HEK293 (cell line): ENCODE results near the gene MANF.

Experiments
- CTCF ChIA-PET: fragments of 350-600 bp; formaldehyde crosslinking; extraction: SDS; loops from one replicate; lab custom pipeline; 2021; ENCODE audit warnings: antibody characterized with exemption; lab: Yijun Ruan, JAX
- POLR2A ChIA-PET: fragments of 300-600 bp; formaldehyde crosslinking; extraction: SDS; loops from one replicate; lab custom pipeline; 2020; ENCODE audit warnings: antibody characterized with exemption, inconsistent platforms; lab: Yijun Ruan, JAX
- H3K27ac ChIP-seq: fragments of 200-500 bp; sonication (Bioruptor generic); 2 replicates; pipeline ENCODE4 v1.5.1; 2014; ENCODE audit warnings: low read depth, low read length, control low read depth, inconsistent platforms; ENCODE audit errors: extremely low read depth
- H3K36me3 ChIP-seq, 2 experiments: fragments of 200-500 bp in 1 of 2; sonication (Bioruptor generic) in 1 of 2; 1 replicate in 1 of 2; 2 replicates in 1 of 2; pipeline ENCODE4 v1.5.1; 2014 to 2017; ENCODE audit warnings: inconsistent platforms in 2 of 2, low read length in 2 of 2; ENCODE audit not compliant: control insufficient read depth in 2 of 2, insufficient read depth in 1 of 2
- H3K4me1 ChIP-seq: fragments of 200-500 bp; sonication (Bioruptor generic); 2 replicates; pipeline ENCODE4 v1.5.1; 2014; ENCODE audit warnings: mild to moderate bottlenecking, low read length, inconsistent platforms; ENCODE audit not compliant: control insufficient read depth, insufficient read depth
- H3K4me3 ChIP-seq: 2 replicates; pipeline ENCODE4 v1.5.1; 2011; ENCODE audit warnings: low read depth, mild to moderate bottlenecking, control low read depth, low read length, moderate library complexity
- H3K9me3 ChIP-seq: fragments of 200-500 bp; sonication (Bioruptor generic); 2 replicates; pipeline ENCODE4 v1.5.1; 2014; ENCODE audit warnings: low read depth, low read length, inconsistent platforms; ENCODE audit not compliant: control insufficient read depth, insufficient read depth
- EGR2 ChIP-seq: fragments of 450-650 bp; formaldehyde crosslinking; IDR thresholded peaks from 2 replicates; pipeline ENCODE4 v1.5.1; 2016; ENCODE audit warnings: low read depth, missing biosample characterization, missing genetic modification characterization
- KLF7 ChIP-seq: fragments of 450-650 bp; formaldehyde crosslinking; IDR thresholded peaks from 2 replicates; pipeline ENCODE4 v1.5.1; 2016; ENCODE audit warnings: missing biosample characterization, missing genetic modification characterization, borderline replicate concordance
- SCRT2 ChIP-seq: fragments of 450-650 bp; formaldehyde crosslinking; IDR thresholded peaks from 2 replicates; pipeline ENCODE4 v1.5.1; 2016; ENCODE audit warnings: missing biosample characterization, missing genetic modification characterization
- SP2 ChIP-seq: fragments of 450-650 bp; formaldehyde crosslinking; IDR thresholded peaks from 2 replicates; pipeline ENCODE4 v1.5.1; 2016; ENCODE audit warnings: missing biosample characterization, missing genetic modification characterization
- YY1 ChIP-seq: fragments of 450-650 bp; formaldehyde crosslinking; IDR thresholded peaks from 2 replicates; pipeline ENCODE4 v1.5.1; 2018; ENCODE audit warnings: missing biosample characterization, missing genetic modification characterization
- YY2 ChIP-seq: fragments of 450-650 bp; formaldehyde crosslinking; IDR thresholded peaks from 2 replicates; pipeline ENCODE4 v1.5.1; 2016; ENCODE audit warnings: missing biosample characterization, missing genetic modification characterization
- ZBTB1 ChIP-seq: fragments of 450-650 bp; formaldehyde crosslinking; IDR thresholded peaks from 2 replicates; pipeline ENCODE4 v1.5.1; 2016; ENCODE audit warnings: missing biosample characterization, missing genetic modification characterization
- ZBTB11 ChIP-seq: fragments of 450-650 bp; formaldehyde crosslinking; conservative IDR thresholded peaks from 2 replicates; pipeline ENCODE4 v1.5.1; 2016; ENCODE audit warnings: low read depth, missing biosample characterization, missing genetic modification characterization
- ZBTB26 ChIP-seq: fragments of 450-650 bp; formaldehyde crosslinking; optimal IDR thresholded peaks from 2 replicates; pipeline ENCODE3; 2016; ENCODE audit warnings: missing biosample characterization, mild to moderate bottlenecking, missing genetic modification characterization
- ZBTB8A ChIP-seq: fragments of 450-650 bp; formaldehyde crosslinking; IDR thresholded peaks from 2 replicates; pipeline ENCODE4 v1.5.1; 2016; ENCODE audit warnings: missing biosample characterization, missing genetic modification characterization
- ZEB2 ChIP-seq: fragments of 450-650 bp; formaldehyde crosslinking; IDR thresholded peaks from 2 replicates; pipeline ENCODE4 v1.5.1; 2016; ENCODE audit warnings: missing biosample characterization, missing genetic modification characterization
- ZFHX2 ChIP-seq: fragments of 450-650 bp; formaldehyde crosslinking; conservative IDR thresholded peaks from 2 replicates; pipeline ENCODE4 v1.5.1; 2016; ENCODE audit warnings: missing biosample characterization, missing genetic modification characterization
- ZFP69B ChIP-seq: fragments of 450-650 bp; formaldehyde crosslinking; IDR thresholded peaks from 2 replicates; pipeline ENCODE4 v1.5.1; 2016; ENCODE audit warnings: missing biosample characterization, missing genetic modification characterization
- ZNF175 ChIP-seq: fragments of 450-650 bp; formaldehyde crosslinking; IDR thresholded peaks from 2 replicates; pipeline ENCODE4 v1.5.1; 2016; ENCODE audit warnings: missing biosample characterization, missing genetic modification characterization
- ZNF24 ChIP-seq: fragments of 450-650 bp; formaldehyde crosslinking; IDR thresholded peaks from 2 replicates; pipeline ENCODE4 v1.5.1; 2016; ENCODE audit warnings: missing biosample characterization, missing genetic modification characterization
- ZNF248 ChIP-seq: fragments of 450-650 bp; formaldehyde crosslinking; IDR thresholded peaks from 2 replicates; pipeline ENCODE4 v1.5.1; 2017; ENCODE audit warnings: missing biosample characterization, missing genetic modification characterization
- ZNF324 ChIP-seq: fragments of 450-650 bp; formaldehyde crosslinking; IDR thresholded peaks from 2 replicates; pipeline ENCODE4 v1.5.1; 2016; ENCODE audit warnings: missing biosample characterization, missing genetic modification characterization
- ZNF398 ChIP-seq: fragments of 450-650 bp; formaldehyde crosslinking; IDR thresholded peaks from 2 replicates; pipeline ENCODE4 v1.5.1; 2017; ENCODE audit warnings: missing biosample characterization, missing genetic modification characterization
- ZNF426 ChIP-seq: fragments of 450-650 bp; formaldehyde crosslinking; IDR thresholded peaks from 2 replicates; pipeline ENCODE4 v1.5.1; 2017; ENCODE audit warnings: missing biosample characterization, missing genetic modification characterization, mild to moderate bottlenecking, inconsistent platforms, moderate library complexity
- ZNF433 ChIP-seq: fragments of 450-650 bp; formaldehyde crosslinking; IDR thresholded peaks from 2 replicates; pipeline ENCODE4 v1.5.1; 2016; ENCODE audit warnings: missing biosample characterization, missing genetic modification characterization, low read depth
- ZNF521 ChIP-seq: fragments of 450-650 bp; formaldehyde crosslinking; IDR thresholded peaks from 2 replicates; pipeline ENCODE4 v1.5.1; 2017; ENCODE audit warnings: missing biosample characterization, mild to moderate bottlenecking, missing genetic modification characterization
- ZNF529 ChIP-seq: fragments of 450-650 bp; formaldehyde crosslinking; IDR thresholded peaks from 2 replicates; pipeline ENCODE4 v1.5.1; 2017; ENCODE audit warnings: missing genetic modification characterization, missing biosample characterization; ENCODE audit not compliant: insufficient replicate concordance
- ZNF639 ChIP-seq: fragments of 450-650 bp; formaldehyde crosslinking; IDR thresholded peaks from 2 replicates; pipeline ENCODE4 v1.5.1; 2016; ENCODE audit warnings: missing biosample characterization, missing genetic modification characterization
- ZNF660 ChIP-seq: fragments of 450-650 bp; IDR thresholded peaks from 2 replicates; pipeline ENCODE4 v1.5.1; 2018; ENCODE audit warnings: missing biosample characterization, mild to moderate bottlenecking, missing genetic modification characterization
- ZXDB ChIP-seq: fragments of 450-650 bp; formaldehyde crosslinking; IDR thresholded peaks from 2 replicates; pipeline ENCODE4 v1.5.1; 2016; ENCODE audit warnings: missing biosample characterization, missing genetic modification characterization
- TF ChIP-seq, protein P1 (sequence below): fragments of 450-650 bp; IDR thresholded peaks from 2 replicates; pipeline ENCODE4 v1.5.1; 2018; ENCODE audit warnings: missing biosample characterization, missing genetic modification characterization

The MANF gene

GRCh38 chr3:51384726-51385473, at the start of gene MANF:
Gene MANF (plus strand): TSS chr3:51385291. CDS start chr3:51385343, 52 bp downstream.
- peak within 1 kb of the TSS; percentile 65 for H3K27ac ChIP-seq
- no peaks in the 10 kb centered on the region for H3K4me1 ChIP-seq
- ChIA-PET CTCF (interaction anchor here (0.5 to 1.1 kb wide), 4 partner anchors 227 to 742 kb away, joined by 3 read pairs; no protein-coding TSS in a partner anchor), POLR2A (interaction anchor here (0.6 to 1.9 kb wide), 10 partner anchors 10 to 1048 kb away, joined by 3 to 9 read pairs (median 4); partner anchors contain the start of genes DCAF1, HEMK1 and MAPKAPK3)
- H3K9me3 ChIP-seq: no peaks in the 10 kb centered on the region
- peaks cover 0 to 47% of the 10 kb centered on the region in 2 experiments; a peak in 1 of 3 replicates for H3K36me3 ChIP-seq
- peak within 1 kb of the TSS; percentile 96 for H3K4me3 ChIP-seq
- TF ChIP-seq SCRT2 (tag by site-specific recombination) (peak; percentile 99), YY2 (tag by site-specific recombination) (peak; percentile 72), ZNF398 (peak; percentile 33; the same call in 1 of the 2 replicates), ZFP69B (0 out of 2 replicates have a peak, but pooled peaks have one; percentile 15), ZNF248 (tag by site-specific recombination) (no peak), EGR2 (tag by site-specific recombination) (peak; percentile 92), ZFHX2 (peak; percentile 96), YY1 (tag by site-specific recombination) (peak; percentile 85), ZNF433 (tag by site-specific recombination) (no peak), ZBTB8A (tag by site-specific recombination) (no peak), ZXDB (peak; percentile 76; the same call in 1 of the 2 replicates), ZNF660 (no peak), ZBTB1 (peak; percentile 27; the same call in 1 of the 2 replicates), ZBTB11 (tag by site-specific recombination) (peak; percentile 51), ZNF324 (tag by site-specific recombination) (peak; percentile 37; the same call in 1 of the 2 replicates), ZNF24 (tag by site-specific recombination) (0 out of 2 replicates have a peak, but pooled peaks have one; percentile 17), ZEB2 (0 out of 2 replicates have a peak, but pooled peaks have one; percentile 48), ZNF529 (tag by site-specific recombination) (no peak), ZNF175 (tag by site-specific recombination) (no peak), KLF7 (tag by site-specific recombination) (0 out of 2 replicates have a peak, but pooled peaks have one; percentile 37), ZBTB26 (tag by site-specific recombination) (peak; percentile 78), ZNF426 (tag by site-specific recombination) (no peak), SP2 (tag by site-specific recombination) (peak; percentile 96), ZNF639 (peak; percentile 64; the same call in 1 of the 2 replicates), ZNF521 (no peak)
- TF ChIP-seq, protein P1, sequence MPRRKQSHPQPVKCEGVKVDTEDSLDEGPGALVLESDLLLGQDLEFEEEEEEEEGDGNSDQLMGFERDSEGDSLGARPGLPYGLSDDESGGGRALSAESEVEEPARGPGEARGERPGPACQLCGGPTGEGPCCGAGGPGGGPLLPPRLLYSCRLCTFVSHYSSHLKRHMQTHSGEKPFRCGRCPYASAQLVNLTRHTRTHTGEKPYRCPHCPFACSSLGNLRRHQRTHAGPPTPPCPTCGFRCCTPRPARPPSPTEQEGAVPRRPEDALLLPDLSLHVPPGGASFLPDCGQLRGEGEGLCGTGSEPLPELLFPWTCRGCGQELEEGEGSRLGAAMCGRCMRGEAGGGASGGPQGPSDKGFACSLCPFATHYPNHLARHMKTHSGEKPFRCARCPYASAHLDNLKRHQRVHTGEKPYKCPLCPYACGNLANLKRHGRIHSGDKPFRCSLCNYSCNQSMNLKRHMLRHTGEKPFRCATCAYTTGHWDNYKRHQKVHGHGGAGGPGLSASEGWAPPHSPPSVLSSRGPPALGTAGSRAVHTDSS (tag by site-specific recombination): peak; percentile 99
